ENCODE results near the gene SFTA2. TPM values are rescaled to one million over a fixed set of nuclear protein-coding genes. Genes with fewer than 3 reads are reported as not detected.
"Not testable (repeated sequence)": the region's sequence is repeated elsewhere in the genome, so short reads cannot be mapped to it uniquely, and the experiment has no call there.

Gene SFTA2
- total RNA-seq, 1 donor from 2014 or later: not detected

GRCh38 chr6:30970946-30971345 is 39.0 kb upstream of the SFTA2 start:
- TF ChIP-seq POLR2A (IDR thresholded peaks at IDR 0.05) (no peak), POLR2AphosphoS5 (IDR thresholded peaks at IDR 0.05; ENCODE audit: insufficient read depth in 1 of 2, low read depth in 1 of 2) (no peak)
- TF ChIP-seq, protein P1, sequence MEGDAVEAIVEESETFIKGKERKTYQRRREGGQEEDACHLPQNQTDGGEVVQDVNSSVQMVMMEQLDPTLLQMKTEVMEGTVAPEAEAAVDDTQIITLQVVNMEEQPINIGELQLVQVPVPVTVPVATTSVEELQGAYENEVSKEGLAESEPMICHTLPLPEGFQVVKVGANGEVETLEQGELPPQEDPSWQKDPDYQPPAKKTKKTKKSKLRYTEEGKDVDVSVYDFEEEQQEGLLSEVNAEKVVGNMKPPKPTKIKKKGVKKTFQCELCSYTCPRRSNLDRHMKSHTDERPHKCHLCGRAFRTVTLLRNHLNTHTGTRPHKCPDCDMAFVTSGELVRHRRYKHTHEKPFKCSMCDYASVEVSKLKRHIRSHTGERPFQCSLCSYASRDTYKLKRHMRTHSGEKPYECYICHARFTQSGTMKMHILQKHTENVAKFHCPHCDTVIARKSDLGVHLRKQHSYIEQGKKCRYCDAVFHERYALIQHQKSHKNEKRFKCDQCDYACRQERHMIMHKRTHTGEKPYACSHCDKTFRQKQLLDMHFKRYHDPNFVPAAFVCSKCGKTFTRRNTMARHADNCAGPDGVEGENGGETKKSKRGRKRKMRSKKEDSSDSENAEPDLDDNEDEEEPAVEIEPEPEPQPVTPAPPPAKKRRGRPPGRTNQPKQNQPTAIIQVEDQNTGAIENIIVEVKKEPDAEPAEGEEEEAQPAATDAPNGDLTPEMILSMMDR (IDR thresholded peaks at IDR 0.05): no peak
- Histone ChIP-seq H3K9me3 (no peaks in the 10 kb centered on the region), H3K4me1 (no peaks in the 10 kb centered on the region), H3K4me3 (no peak overlapping the region), H3K27me3 (no peaks in the 10 kb centered on the region), H3K36me3 (no peaks in the 10 kb centered on the region), H3K27ac (no peak overlapping the region)
- no peak for DNase-seq (ENCODE audit: extremely low spot score in 2 of 2)
- intact Hi-C loops (cut with DNase I): no loop called here

- intact Hi-C loops (cut with DNase I); H3K4me1 ChIP-seq; H3K27ac ChIP-seq; H3K27me3 ChIP-seq; H3K4me3 ChIP-seq; DNase-seq (ENCODE audit: extremely low spot score in 2 of 2); H3K36me3 ChIP-seq; H3K9me3 ChIP-seq: not testable (repeated sequence)
These were observed 37.2 kb upstream of the SFTA2 start for GRCh38 chr6:30969171-30969570.

GRCh38 chr6:30966154-30966553 is 34.2 kb upstream of the SFTA2 start:
- H3K9me3 ChIP-seq: no peaks in the 10 kb centered on the region
- H3K27me3 ChIP-seq: no peaks in the 10 kb centered on the region
- DNase-seq (ENCODE audit: extremely low spot score in 2 of 2): no peak
- no peak overlapping the region for H3K27ac ChIP-seq
- intact Hi-C loops (cut with DNase I): no loop called here
- TF ChIP-seq POLR2A (IDR thresholded peaks at IDR 0.05) (no peak), POLR2AphosphoS5 (IDR thresholded peaks at IDR 0.05; ENCODE audit: insufficient read depth in 1 of 2, low read depth in 1 of 2) (no peak)
- TF ChIP-seq, protein P1 (IDR thresholded peaks at IDR 0.05): no peak
- no peaks in the 10 kb centered on the region for H3K4me1 ChIP-seq
- no peak overlapping the region for H3K4me3 ChIP-seq
- no peaks in the 10 kb centered on the region for H3K36me3 ChIP-seq

DNA sequence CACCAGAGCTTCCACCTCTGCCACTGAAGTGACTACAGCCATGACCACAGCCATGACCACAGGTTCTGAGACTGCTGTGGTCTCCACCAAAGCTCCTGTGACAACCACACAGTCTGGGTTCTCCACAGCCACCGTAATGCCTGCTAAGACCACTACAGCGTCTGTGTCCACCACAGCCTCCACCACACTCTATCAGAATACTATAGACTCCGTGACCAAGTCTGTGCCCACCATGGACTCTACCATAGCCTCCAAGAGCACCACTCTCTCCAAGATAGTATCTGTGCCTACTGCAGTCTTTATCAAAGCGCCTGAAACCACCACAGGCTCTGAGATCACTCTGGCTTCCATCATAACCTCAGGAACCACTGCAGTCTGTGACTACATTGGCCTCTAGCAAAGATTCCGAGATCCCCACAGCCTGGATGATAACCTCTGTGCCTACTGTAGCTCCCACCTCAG is 33.2 kb upstream of the SFTA2 start:
- Histone ChIP-seq H3K9me3 (no peaks in the 10 kb centered on the region), H3K27me3 (no peaks in the 10 kb centered on the region), H3K4me1 (no peaks in the 10 kb centered on the region), H3K36me3 (no peaks in the 10 kb centered on the region), H3K27ac (no peak overlapping the region), H3K4me3 (no peak overlapping the region)
- TF ChIP-seq POLR2A (IDR thresholded peaks at IDR 0.05) (no peak), POLR2AphosphoS5 (IDR thresholded peaks at IDR 0.05; ENCODE audit: insufficient read depth in 1 of 2, low read depth in 1 of 2) (no peak)
- TF ChIP-seq, protein P1 (IDR thresholded peaks at IDR 0.05): no peak
- intact Hi-C loops (cut with DNase I): no loop called here
- DNase-seq (ENCODE audit: extremely low spot score in 2 of 2): no peak

DNA sequence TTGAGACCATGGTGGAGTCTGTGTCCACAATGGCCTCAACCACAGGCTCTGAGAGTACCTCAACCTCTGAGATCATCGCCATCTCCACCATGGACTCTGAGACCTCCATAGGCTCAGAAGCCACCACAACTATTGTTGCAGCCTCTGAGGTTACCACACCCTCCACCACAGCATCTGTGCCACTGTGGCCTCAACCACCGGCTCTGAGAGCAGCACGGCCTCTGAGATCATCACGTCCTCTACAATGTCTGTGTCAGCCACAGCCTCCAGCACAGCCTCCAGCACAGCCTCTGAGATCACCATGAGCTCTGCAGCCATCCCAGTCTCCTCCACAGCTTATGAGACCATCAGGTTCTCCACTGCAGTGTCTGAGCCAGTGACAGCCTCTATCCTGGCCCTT is 32.1 kb upstream of the SFTA2 start:
- no peak for TF ChIP-seq POLR2AphosphoS5 (IDR thresholded peaks at IDR 0.05; ENCODE audit: insufficient read depth in 1 of 2, low read depth in 1 of 2)
- TF ChIP-seq POLR2A (IDR thresholded peaks at IDR 0.05): no peak
- TF ChIP-seq, protein P1 (IDR thresholded peaks at IDR 0.05): no peak
- no peaks in the 10 kb centered on the region for H3K4me1 ChIP-seq
- no peak for DNase-seq (ENCODE audit: extremely low spot score in 2 of 2)
- intact Hi-C loops (cut with DNase I): no loop called here
- H3K4me3 ChIP-seq: no peak overlapping the region
- no peaks in the 10 kb centered on the region for H3K36me3 ChIP-seq
- no peaks in the 10 kb centered on the region for H3K27me3 ChIP-seq
- H3K9me3 ChIP-seq: no peaks in the 10 kb centered on the region
- no peak overlapping the region for H3K27ac ChIP-seq

DNA sequence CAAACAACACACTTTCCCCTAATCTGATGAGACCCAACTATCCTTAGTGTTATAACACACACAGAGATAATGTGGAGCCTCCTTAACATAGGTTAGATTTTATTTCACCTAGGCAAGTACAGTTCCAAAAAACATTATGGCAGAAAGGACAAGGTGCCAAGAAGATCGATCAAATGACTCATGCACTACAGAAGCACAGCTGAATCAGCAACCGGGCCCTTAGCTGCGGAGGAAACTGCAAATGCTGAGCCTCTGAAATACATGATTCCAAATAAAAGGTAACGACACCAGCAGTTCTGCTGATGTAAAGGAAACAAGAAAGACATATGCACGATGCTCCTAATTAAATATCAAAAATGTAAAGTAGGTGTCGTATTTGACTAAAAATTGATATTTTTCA is 31.7 kb upstream of the SFTA2 start:
- Histone ChIP-seq H3K9me3 (no peaks in the 10 kb centered on the region), H3K36me3 (no peaks in the 10 kb centered on the region), H3K27me3 (no peaks in the 10 kb centered on the region), H3K4me3 (no peak overlapping the region), H3K4me1 (no peaks in the 10 kb centered on the region), H3K27ac (no peak overlapping the region)
- no peak for TF ChIP-seq POLR2AphosphoS5 (IDR thresholded peaks at IDR 0.05; ENCODE audit: insufficient read depth in 1 of 2, low read depth in 1 of 2)
- TF ChIP-seq, protein P1 (IDR thresholded peaks at IDR 0.05): no peak
- TF ChIP-seq POLR2A (IDR thresholded peaks at IDR 0.05): no peak
- intact Hi-C loops (cut with DNase I): no loop called here
- no peak for DNase-seq (ENCODE audit: extremely low spot score in 2 of 2)

All from vagina (tissue), 2 donors.